HL-60 (cell line): ENCODE measurements around the gene IGSF23.

Experiments used
- DNase-seq, 2 experiments: peaks; one replicate each; pipeline ENCODE4 v3.0.0-alpha.2; 2010 to 2020; ENCODE audit warnings: low read depth in 1 of 2, low spot score in 1 of 2
- H3K27ac ChIP-seq: fragments of 250-450 bp; sonication (Bioruptor Pico); replicated peaks from 2 replicates; pipeline ENCODE4 v1.5.1; 2020; ENCODE audit warnings: mild to moderate bottlenecking, moderate library complexity
- H3K27me3 ChIP-seq: fragments of 250-450 bp; sonication (Bioruptor Pico); 2 replicates; pipeline ENCODE4 v1.5.1; 2021; ENCODE audit warnings: mild to moderate bottlenecking, moderate library complexity; ENCODE audit not compliant: insufficient read depth, poor library complexity, severe bottlenecking
- H3K4me3 ChIP-seq: replicated peaks from 2 replicates; pipeline ENCODE4 v1.5.1; 2011; ENCODE audit warnings: mild to moderate bottlenecking, control low read depth, low read length; ENCODE audit not compliant: insufficient read depth
- CTCF ChIP-seq: IDR thresholded peaks from one replicate; pipeline ENCODE4 v1.5.1; 2011; ENCODE audit warnings: low read length, control low read depth, inconsistent platforms; ENCODE audit not compliant: insufficient read depth
- GABPA ChIP-seq: IDR thresholded peaks from 2 replicates; pipeline ENCODE4 v1.6.1; 2012; ENCODE audit warnings: low read depth
- POLR2AphosphoS5 ChIP-seq: IDR thresholded peaks from 2 replicates; pipeline ENCODE4 v1.6.1; 2012; ENCODE audit warnings: low read depth
- REST ChIP-seq: IDR thresholded peaks from 2 replicates; pipeline ENCODE4 v1.6.1; 2012; ENCODE audit warnings: low read depth; ENCODE audit not compliant: insufficient replicate concordance
- SPI1 ChIP-seq: IDR thresholded peaks from 2 replicates; pipeline ENCODE4 v1.6.1; 2012; ENCODE audit warnings: low read depth, mild to moderate bottlenecking, borderline replicate concordance

The IGSF23 gene

DNA sequence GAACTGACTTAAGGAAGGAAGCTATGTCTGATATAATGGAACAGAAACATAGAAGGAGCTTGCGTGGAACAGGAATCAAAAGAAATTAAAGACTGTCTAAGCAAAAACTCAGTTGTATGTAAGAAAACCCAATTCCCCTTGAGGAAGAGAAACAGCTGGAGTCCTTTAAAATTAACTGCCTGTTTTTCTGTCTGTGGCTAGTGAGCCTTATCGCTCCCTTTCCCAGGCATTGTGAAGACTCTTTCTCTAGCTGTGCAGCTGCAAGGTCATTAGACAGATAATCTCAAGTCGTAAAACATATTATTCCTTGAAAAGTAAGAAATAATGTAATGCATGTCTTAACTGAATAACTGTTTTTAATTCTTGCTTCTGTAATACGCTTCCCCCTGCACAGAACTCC is 39.7 kb upstream of the IGSF23 start:
- TF ChIP-seq SPI1 (no peak), POLR2AphosphoS5 (no peak), CTCF (no peak), REST (no peak), GABPA (no peak)
- DNase-seq = no peak
- H3K27ac ChIP-seq = no peak overlapping the region
- no peak overlapping the region for H3K4me3 ChIP-seq
- no peaks in the 10 kb centered on the region for H3K27me3 ChIP-seq

DNA sequence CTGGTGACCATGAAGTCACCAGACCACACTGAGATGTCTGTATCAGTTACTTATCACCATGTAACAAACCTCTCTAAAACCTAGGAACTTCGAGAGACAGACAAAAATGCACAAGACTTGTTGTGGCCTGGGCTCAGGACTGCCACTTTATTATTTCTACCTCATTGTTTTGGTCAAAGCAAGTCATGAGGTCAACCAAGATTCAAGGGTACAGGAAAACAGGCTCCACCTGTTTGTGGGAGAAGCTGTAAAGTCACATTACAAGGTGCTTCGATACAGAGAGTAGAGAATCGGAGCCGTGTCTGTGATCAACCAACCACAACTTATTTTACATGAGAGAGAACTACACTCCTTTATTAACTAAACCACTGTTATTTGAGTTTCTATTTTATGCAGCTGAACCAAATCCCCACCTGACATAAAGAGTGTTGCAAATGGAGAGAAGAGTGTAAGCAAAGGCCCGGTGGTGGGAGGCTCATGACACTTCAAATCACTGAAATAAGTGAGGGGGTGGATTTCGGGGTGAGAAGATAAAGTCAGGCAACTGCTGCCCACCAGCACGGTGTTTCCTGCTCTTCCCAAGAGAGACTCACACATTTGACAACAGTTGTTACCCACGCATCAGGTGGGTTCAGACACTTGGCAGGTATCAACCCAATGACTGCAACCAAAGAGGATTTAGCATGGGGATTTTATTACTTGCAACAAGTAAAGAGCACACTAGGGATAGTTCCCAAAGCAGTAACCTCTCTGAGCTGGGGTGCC is 39.0 kb upstream of the IGSF23 start:
- H3K27me3 ChIP-seq = no peaks in the 10 kb centered on the region
- TF ChIP-seq POLR2AphosphoS5 = no peak
- TF ChIP-seq SPI1 = no peak
- TF ChIP-seq REST = no peak
- TF ChIP-seq CTCF = no peak
- no peak overlapping the region for H3K4me3 ChIP-seq
- H3K27ac ChIP-seq = no peak overlapping the region
- no peak for DNase-seq

- no peak for TF ChIP-seq CTCF
- TF ChIP-seq GABPA = no peak
- TF ChIP-seq REST = no peak
- no peak for TF ChIP-seq POLR2AphosphoS5
- TF ChIP-seq SPI1 = no peak
- Histone ChIP-seq H3K27me3 (no peaks in the 10 kb centered on the region), H3K4me3 (no peak overlapping the region), H3K27ac (no peak overlapping the region)
- DNase-seq = no peak
These were observed 38.2 kb upstream of the IGSF23 start for GRCh38 chr19:44575116-44575700.
